D721Med (cell line): Measurements from ENCODE around the gene MDK.
"Not testable (repeated sequence)": the region's sequence is repeated elsewhere in the genome, so short reads cannot be mapped to it uniquely, and the experiment has no call there.

Experiments
- DNase-seq: peaks from one replicate; pipeline ENCODE4 v3.0.0; 2011; ENCODE audit warnings: low spot score; ENCODE audit not compliant: insufficient read length
- FAIRE-seq: peaks from 2 replicates; lab custom pipeline; 2011; peaks lifted over from hg19 to GRCh38; lab: Jason Lieb, UNC
- CTCF ChIP-seq: IDR thresholded peaks from 2 replicates; pipeline ENCODE4 v1.5.1; 2012; ENCODE audit warnings: mild to moderate bottlenecking, control low read depth; ENCODE audit not compliant: insufficient read depth; ENCODE audit errors: missing control alignments

The MDK gene

DNA sequence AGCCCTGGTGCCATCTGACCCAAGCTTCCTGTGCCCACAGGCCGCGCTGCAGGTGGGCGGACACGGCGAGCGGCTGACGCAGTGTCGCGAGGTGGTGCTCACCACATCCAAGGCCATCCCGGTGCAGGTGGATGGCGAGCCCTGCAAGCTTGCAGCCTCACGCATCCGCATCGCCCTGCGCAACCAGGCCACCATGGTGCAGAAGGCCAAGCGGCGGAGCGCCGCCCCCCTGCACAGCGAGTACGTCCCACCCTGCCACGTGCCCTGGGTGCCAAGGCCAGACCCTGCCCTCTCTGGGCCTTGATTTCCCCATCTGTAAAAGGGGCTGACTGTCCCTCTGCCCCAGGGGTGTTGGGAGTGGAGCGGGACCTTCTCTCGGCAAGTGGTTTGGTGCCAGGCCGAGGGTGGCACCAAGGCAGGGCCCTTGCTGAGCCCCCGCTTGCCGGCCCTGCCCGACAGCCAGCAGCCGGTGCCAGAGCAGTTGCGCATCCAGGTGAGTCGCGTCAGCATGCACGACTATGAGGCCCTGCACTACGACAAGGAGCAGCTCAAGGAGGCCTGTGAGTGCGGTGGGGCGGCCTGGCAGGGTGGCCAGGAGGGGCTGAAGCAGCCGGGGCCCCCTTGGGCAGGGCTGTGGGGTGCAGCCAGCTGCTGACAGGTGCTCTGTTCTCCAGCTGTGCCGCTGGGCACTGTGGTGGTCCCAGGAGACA lies 5.9 kb upstream of the MDK start:
- FAIRE-seq (no peak), DNase-seq (no peak)
- TF ChIP-seq CTCF, result no peak

DNA sequence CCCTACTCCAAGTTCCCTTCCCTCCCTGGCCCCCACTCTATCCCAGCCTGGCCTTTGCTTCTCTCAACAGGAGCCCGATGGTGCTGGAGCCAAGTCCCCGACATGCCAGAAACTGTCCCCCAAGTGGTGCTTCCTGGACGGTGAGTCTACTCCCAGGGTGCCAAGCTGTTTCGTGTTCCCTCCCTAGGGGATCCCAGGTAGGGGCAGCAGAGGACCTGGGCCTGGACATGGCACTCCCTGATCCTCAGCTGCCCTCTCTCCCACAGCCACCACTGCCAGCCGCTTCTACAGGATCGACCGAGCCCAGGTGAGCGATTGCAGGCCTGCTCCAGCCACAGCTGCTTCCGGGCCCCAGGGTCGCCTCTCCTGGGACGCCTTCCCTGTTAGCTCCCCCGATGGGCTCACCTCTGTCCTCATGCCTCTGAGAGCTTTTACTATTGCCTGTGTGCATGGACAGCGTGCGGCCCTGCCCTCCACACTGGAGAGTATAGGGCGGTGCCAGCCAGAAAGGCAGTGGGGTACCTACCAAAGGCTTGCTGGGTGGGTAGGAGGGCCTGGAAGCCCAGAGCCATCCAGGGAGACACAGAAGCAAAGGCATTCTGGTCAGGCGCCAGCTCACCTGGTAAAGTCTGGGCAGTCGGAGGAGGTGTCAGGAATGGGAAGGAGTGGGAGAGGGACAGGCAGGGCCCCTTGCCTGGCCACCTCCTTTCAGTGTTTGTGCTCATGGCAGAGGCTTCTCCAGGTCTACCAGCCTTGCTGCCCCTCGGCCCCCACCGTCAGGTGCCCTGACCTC lies 5.0 kb upstream of the MDK start:
- no peak for TF ChIP-seq CTCF
- FAIRE-seq, result no peak
- DNase-seq, result no peak

DNA sequence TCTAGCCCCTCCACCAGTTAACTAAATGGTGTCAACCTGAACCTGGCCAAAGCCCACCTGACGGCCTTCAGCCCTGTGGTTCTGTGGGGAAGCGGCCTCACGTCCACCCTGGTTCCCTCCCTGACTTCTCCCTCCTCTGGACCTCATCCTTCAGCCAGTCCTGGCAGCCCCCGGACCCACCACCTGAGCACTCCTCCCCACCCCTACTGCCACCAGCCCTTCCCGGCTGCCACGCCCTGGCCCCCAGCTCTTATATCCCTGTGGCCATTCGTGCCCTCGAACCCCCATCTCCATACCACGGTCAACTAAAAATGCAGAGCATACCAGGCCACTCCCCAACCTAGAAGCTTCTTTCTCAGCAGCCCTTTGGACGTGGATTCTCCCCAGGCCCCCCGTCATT lies 4.2 kb upstream of the MDK start:
- DNase-seq (no peak), FAIRE-seq (no peak)
- no peak for TF ChIP-seq CTCF

DNA sequence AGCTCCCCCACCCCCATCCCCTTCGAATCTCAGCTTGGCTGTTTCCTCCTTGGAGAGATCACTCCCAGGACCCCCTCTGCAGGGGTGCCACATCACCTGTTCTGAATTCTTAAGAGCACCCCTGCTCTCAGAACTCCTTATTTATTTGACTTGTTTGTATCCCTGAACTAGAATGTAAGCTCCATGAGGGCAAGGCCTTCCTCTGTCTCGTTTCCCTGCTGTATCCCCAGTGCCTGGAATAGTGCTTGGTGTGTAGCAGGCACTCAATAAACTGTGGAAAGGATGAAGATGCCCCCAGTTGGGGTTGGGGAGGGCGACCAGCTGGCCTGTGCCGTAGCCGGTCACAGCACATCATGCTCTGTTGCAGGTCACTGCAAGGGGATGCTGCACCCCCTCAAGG lies 3.6 kb upstream of the MDK start:
- no peak for TF ChIP-seq CTCF
- no peak for FAIRE-seq
- DNase-seq, result no peak

DNA sequence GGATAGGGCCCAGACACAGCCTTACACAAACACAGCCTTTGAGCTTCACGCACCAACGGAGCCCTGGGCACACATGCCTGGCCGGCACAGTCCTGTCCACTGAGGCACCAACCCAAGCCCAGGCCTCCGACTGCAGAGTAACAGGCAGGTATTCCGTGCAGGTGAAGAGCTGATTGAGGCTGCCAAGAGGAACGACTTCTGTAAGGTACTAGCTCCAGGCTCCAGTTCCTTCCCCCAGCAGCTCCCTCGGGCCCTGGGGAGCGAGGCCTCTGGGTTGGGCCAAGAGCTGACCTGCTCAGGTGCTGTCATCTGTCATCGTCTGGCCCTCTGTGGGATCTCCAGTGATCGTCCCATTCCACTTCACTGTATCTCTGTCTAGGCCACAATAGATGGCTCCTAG lies 3.2 kb upstream of the MDK start:
- FAIRE-seq (no peak), DNase-seq (no peak)
- no peak for TF ChIP-seq CTCF

DNA sequence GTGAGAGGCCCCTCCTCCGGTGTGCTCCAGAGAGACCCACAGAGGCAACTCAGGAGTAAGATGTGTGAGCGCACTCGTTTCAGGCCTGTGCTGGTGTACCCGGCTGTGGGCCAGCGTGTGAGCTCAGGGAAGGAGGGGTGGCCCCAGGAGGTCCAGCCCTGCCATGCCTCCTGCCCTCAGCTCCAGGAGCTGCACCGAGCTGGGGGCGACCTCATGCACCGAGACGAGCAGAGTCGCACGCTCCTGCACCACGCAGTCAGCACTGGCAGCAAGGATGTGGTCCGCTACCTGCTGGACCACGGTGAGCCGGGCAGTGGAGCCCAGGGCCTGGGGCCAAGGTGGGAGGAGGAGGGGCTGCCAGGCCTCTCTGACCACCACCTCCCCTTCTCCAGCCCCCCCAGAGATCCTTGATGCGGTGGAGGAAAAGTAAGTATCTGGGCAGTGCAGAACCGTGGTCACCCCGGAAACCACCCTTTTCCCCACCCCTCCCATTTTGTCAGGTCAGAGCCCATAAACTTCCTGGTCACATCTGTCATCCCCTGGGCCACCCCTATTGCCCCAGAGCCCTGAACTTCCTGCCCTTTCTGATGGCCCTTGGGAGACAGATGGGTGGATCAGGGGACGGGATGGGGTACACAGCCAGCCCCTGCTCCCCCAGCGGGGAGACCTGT lies 2.5 kb upstream of the MDK start:
- TF ChIP-seq CTCF, result no peak
- FAIRE-seq (no peak), DNase-seq (no peak)

GRCh38 chr11:46379482-46380293 lies 1.8 kb upstream of the MDK start:
- FAIRE-seq, DNase-seq: not testable (repeated sequence)
